Neural crest cell (in vitro differentiated cells): ENCODE measurements around the gene ASNSD1. TPM values are rescaled to one million over a fixed set of nuclear protein-coding genes. Genes with fewer than 3 reads are reported as not detected.

Source experiments
- DNase-seq: peaks from one replicate; pipeline ENCODE4 v3.0.0; 2021; ENCODE audit warnings: low read depth, mixed read lengths, low spot score
- H3K27ac Mint-ChIP-seq: one replicate; pipeline ENCODE4 v1.8.0; 2021; ENCODE audit warnings: mild to moderate bottlenecking, mixed read lengths; ENCODE audit not compliant: unreplicated experiment
- H3K27me3 Mint-ChIP-seq: 2 replicates; pipeline ENCODE4 v1.8.0; 2021; ENCODE audit warnings: low read depth, mild to moderate bottlenecking, mixed read lengths
- H3K36me3 Mint-ChIP-seq: 2 replicates; pipeline ENCODE4 v1.8.0; 2021; ENCODE audit warnings: low read depth, mild to moderate bottlenecking, mixed read lengths
- H3K4me1 Mint-ChIP-seq: 2 replicates; pipeline ENCODE4 v1.8.0; 2021; ENCODE audit warnings: mixed read lengths
- H3K4me3 Mint-ChIP-seq: one replicate; pipeline ENCODE4 v1.8.0; 2021; ENCODE audit warnings: mild to moderate bottlenecking, mixed read lengths
- H3K9me3 Mint-ChIP-seq: 2 replicates; pipeline ENCODE4 v1.8.0; 2021; ENCODE audit warnings: mixed read lengths
- CTCF ChIP-seq: fragments of 200-600 bp; sonication (generic); conservative IDR thresholded peaks from 2 replicates; pipeline ENCODE4 v1.5.0; 2021; ENCODE audit warnings: antibody characterized with exemption, mild to moderate bottlenecking
- total RNA-seq: library from RNA; stranded (reverse); gene quantifications from 2 replicates; pipeline ENCODE4 v1.2.1, GENCODE V29; 2021

Gene ASNSD1
- total RNA-seq, 1 donor from 2014 or later = 46.8 TPM

GRCh38 chr2:189638301-189639006 is 22.8 kb upstream of the ASNSD1 start:
- H3K27ac Mint-ChIP-seq = no peak overlapping the region
- no peak for TF ChIP-seq CTCF
- no peak overlapping the region for H3K4me3 Mint-ChIP-seq
- no peaks in the 10 kb centered on the region for H3K9me3 Mint-ChIP-seq
- DNase-seq = no peak
- H3K4me1 Mint-ChIP-seq = no peaks in the 10 kb centered on the region
- H3K27me3 Mint-ChIP-seq = no peaks in the 10 kb centered on the region
- H3K36me3 Mint-ChIP-seq = no peaks in the 10 kb centered on the region

- no peaks in the 10 kb centered on the region for H3K36me3 Mint-ChIP-seq
- H3K4me1 Mint-ChIP-seq = no peaks in the 10 kb centered on the region
- H3K27ac Mint-ChIP-seq = no peak overlapping the region
- no peak for TF ChIP-seq CTCF
- H3K9me3 Mint-ChIP-seq = no peaks in the 10 kb centered on the region
- no peaks in the 10 kb centered on the region for H3K27me3 Mint-ChIP-seq
- no peak for DNase-seq
- H3K4me3 Mint-ChIP-seq = no peak overlapping the region
Measured at GRCh38 chr2:189639007-189639609, 22.2 kb upstream of the ASNSD1 start.

DNA sequence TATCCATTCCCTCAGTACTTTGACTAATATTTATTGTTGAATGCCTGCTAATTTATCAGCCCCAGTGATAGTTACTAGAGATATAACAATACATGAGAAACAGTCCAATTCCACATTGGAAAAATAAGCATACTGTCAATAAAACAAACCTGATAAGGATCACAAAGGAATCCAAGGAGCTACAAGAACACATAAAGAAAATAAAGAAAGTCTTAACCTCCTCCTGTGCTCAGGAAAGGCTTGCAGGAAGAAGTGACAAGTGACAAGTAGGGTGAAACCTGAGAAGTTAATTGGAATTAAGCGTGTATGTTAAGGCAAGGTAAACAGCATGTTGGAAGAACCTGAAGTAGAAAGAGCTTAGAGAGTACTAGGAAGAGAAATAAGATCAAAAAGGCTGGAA is 20.3 kb upstream of the ASNSD1 start:
- TF ChIP-seq CTCF = no peak
- Mint-ChIP-seq H3K27me3 (no peaks in the 10 kb centered on the region), H3K27ac (no peak overlapping the region), H3K4me3 (no peak overlapping the region), H3K36me3 (no peaks in the 10 kb centered on the region), H3K4me1 (no peaks in the 10 kb centered on the region), H3K9me3 (no peaks in the 10 kb centered on the region)
- no peak for DNase-seq

DNA sequence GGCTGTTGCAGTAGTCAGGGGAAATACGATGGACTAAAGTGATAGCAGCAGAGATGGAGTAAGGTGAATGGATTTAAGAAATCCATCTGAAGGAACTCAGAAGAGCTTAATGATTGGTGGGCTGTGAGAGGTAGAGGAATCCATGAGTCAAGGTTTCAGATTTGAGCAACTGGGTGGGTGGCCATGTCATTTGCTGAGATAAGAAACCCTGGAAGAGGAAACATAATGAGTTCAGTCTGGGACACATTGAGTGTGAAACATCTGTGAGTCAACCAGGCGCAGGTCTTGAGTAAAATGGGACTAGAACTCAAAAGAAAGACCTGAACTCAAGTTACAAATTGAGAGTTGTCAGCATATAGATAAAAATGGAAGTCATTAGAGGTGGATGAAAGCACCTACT is 19.7 kb upstream of the ASNSD1 start:
- no peaks in the 10 kb centered on the region for H3K36me3 Mint-ChIP-seq
- no peak for DNase-seq
- no peaks in the 10 kb centered on the region for H3K27me3 Mint-ChIP-seq
- no peak for TF ChIP-seq CTCF
- no peaks in the 10 kb centered on the region for H3K4me1 Mint-ChIP-seq
- H3K27ac Mint-ChIP-seq = no peak overlapping the region
- no peak overlapping the region for H3K4me3 Mint-ChIP-seq
- H3K9me3 Mint-ChIP-seq = no peaks in the 10 kb centered on the region

- no peak overlapping the region for H3K4me3 Mint-ChIP-seq
- TF ChIP-seq CTCF = no peak
- DNase-seq = no peak
- no peaks in the 10 kb centered on the region for H3K36me3 Mint-ChIP-seq
- H3K27me3 Mint-ChIP-seq = no peaks in the 10 kb centered on the region
- H3K4me1 Mint-ChIP-seq = no peaks in the 10 kb centered on the region
- H3K9me3 Mint-ChIP-seq = no peaks in the 10 kb centered on the region
- H3K27ac Mint-ChIP-seq = no peak overlapping the region
Measured at GRCh38 chr2:189646521-189646920, 14.7 kb upstream of the ASNSD1 start.
